HFFc6 (cell line): ENCODE data around the gene RANBP6. TPM values are rescaled to one million over a fixed set of nuclear protein-coding genes. Genes with fewer than 3 reads are reported as not detected.

ENCODE experiments used
- DNase-seq: peaks from one replicate; pipeline ENCODE4 v3.0.0-alpha.2; 2018
- H3K27ac Mint-ChIP-seq: 2 replicates; pipeline ENCODE4 v1.8.0; 2020; ENCODE audit warnings: mild to moderate bottlenecking, mixed read lengths
- H3K27me3 Mint-ChIP-seq: 2 replicates; pipeline ENCODE4 v1.8.0; 2021; ENCODE audit warnings: mild to moderate bottlenecking, moderate library complexity, mixed read lengths; ENCODE audit not compliant: insufficient read depth
- H3K36me3 Mint-ChIP-seq: 2 replicates; pipeline ENCODE4 v1.8.0; 2021; ENCODE audit warnings: low read depth, mixed read lengths
- H3K4me1 Mint-ChIP-seq: 2 replicates; pipeline ENCODE4 v1.8.0; 2020; ENCODE audit warnings: low read depth, mixed read lengths
- H3K4me3 Mint-ChIP-seq: 2 replicates; pipeline ENCODE4 v1.8.0; 2020; ENCODE audit warnings: mild to moderate bottlenecking, moderate library complexity, mixed read lengths
- H3K9me3 Mint-ChIP-seq: 2 replicates; pipeline ENCODE4 v1.8.0; 2020; ENCODE audit warnings: mild to moderate bottlenecking, mixed read lengths
- CTCF ChIP-seq: fragments of 200-600 bp; sonication (generic); IDR thresholded peaks from 2 replicates; pipeline ENCODE4 v1.5.0; 2021; ENCODE audit warnings: antibody characterized with exemption, mild to moderate bottlenecking
- total RNA-seq, 6 experiments: library from RNA; stranded (reverse); fragmentation: NEBNext Ultra II Directional; extraction: Animal tissue kit (Norgen Biotek cat#: 25700); gene quantifications; 2 replicates in 1 of 6; 3 replicates in 5 of 6; pipeline ENCODE4 v1.2.3, GENCODE V29; 2021

The RANBP6 gene
- total RNA-seq, 6 experiments from 2014 or later = 23.5 to 31.7 (median 24.5) TPM

DNA sequence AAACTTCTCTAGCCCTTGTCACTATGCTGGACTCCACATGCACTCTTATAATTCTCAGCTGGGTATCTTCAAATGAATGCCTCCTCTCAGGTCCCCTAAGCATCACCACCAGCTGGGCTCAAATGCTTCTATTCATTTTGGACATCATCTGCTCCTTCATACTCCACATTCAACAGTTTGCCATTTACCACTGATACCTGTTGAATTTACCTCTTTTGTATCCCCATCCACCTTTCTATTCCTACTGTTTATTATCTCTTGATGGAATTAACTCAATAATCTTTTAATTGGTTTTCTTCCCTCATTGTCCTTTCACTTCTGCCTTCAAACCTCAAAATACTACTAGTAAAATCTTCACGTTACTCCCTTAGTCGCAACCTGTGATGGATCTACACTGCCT, 14.5 kb downstream of the RANBP6 start:
- Mint-ChIP-seq H3K9me3 (no peaks in the 10 kb centered on the region), H3K4me1 (peaks cover 16% of the 10 kb centered on the region), H3K36me3 (no peaks in the 10 kb centered on the region), H3K27me3 (no peaks in the 10 kb centered on the region), H3K4me3 (no peak overlapping the region), H3K27ac (no peak overlapping the region)
- DNase-seq = no peak
- no peak for TF ChIP-seq CTCF

DNA sequence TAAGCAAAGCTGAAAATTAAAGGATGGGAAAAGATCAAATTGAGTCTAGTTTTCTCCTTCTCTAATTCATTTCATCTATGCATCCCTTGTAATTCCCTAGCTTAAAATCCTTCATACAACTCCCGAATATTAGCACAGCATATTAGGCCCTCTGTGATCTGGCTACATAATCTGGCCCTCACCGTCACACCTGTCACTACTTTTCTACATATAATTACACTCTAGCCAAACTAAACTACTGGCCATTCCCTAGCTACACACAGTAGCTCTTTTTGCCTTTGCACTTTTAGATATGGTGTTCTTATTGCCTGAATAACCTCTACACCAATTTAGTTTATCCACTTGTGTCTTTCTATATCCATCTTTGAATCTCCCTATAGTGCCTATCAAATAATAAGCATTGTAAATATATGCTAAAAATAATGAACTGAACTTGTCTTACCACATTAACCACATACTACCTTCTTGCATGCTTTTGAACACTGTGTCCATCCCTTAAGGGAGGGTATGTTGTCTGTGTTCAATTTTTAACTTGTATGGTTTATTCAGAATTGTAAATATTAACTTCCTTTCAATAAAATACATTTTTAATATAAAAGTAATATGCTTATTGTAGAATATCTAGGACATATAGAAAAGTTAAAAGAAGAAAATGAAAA, 15.9 kb downstream of the RANBP6 start:
- Mint-ChIP-seq H3K27me3 (no peaks in the 10 kb centered on the region; the same call in 1 of the 2 replicates), H3K36me3 (no peaks in the 10 kb centered on the region), H3K27ac (no peak overlapping the region; the same call in 1 of the 2 replicates), H3K4me1 (peaks cover 15% of the 10 kb centered on the region), H3K4me3 (no peak overlapping the region), H3K9me3 (no peaks in the 10 kb centered on the region)
- no peak for TF ChIP-seq CTCF
- DNase-seq = no peak

DNA sequence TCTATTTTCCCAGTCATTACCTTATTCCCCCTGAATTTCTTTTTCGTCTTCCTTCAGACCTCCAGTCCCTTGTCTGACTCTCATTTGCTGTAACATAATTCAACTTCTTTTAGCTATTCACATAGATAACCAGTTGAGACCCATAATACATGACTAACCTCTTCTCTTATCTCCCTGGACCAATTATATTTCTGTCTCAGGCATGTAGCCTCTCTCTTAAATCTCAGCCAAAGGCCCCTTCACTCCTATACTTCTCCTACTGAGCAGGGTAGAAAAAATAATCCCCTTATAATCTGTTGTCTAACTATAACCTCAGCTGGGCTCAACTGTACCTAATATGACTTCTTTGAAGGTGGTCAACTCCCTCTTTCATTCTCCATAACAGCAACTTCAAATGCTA, 20.9 kb downstream of the RANBP6 start:
- no peak for TF ChIP-seq CTCF
- H3K27ac Mint-ChIP-seq = no peak overlapping the region
- no peak overlapping the region for H3K4me3 Mint-ChIP-seq
- H3K4me1 Mint-ChIP-seq = peaks cover 6% of the 10 kb centered on the region; the same call in 1 of the 2 replicates
- no peak for DNase-seq
- no peaks in the 10 kb centered on the region for H3K36me3 Mint-ChIP-seq
- no peaks in the 10 kb centered on the region for H3K9me3 Mint-ChIP-seq
- no peaks in the 10 kb centered on the region; the same call in 1 of the 2 replicates for H3K27me3 Mint-ChIP-seq

DNA sequence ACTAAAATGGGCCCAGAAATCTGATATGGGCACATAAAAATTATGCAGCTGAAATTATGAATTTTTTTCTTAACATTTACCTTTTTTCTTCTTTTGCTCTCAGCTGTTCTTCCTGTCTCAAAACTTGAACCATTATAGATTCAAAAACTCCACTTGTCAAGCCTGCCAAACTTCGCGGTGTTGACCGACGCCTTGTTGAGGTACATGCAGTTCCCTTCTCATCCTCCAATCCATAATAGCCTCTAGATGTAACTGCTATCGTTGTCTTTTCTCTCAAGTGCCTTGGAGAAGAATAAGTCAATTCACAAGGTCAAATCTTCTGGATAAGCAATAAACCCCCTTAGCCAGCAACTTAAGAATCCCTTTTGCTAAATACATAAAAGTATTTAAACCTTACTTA, 27.2 kb downstream of the RANBP6 start:
- H3K4me3 Mint-ChIP-seq = no peak overlapping the region
- no peak for DNase-seq
- no peak overlapping the region for H3K27ac Mint-ChIP-seq
- no peaks in the 10 kb centered on the region for H3K9me3 Mint-ChIP-seq
- peaks cover 7% of the 10 kb centered on the region for H3K36me3 Mint-ChIP-seq
- H3K27me3 Mint-ChIP-seq = peaks cover 1% of the 10 kb centered on the region; the same call in 1 of the 2 replicates
- no peak for TF ChIP-seq CTCF
- H3K4me1 Mint-ChIP-seq = no peaks in the 10 kb centered on the region

GRCh38 chr9:5983042-5983441, 32.4 kb downstream of the RANBP6 start:
- Mint-ChIP-seq H3K36me3 (peaks cover 20% of the 10 kb centered on the region), H3K4me1 (peaks cover 9% of the 10 kb centered on the region; the same call in 1 of the 2 replicates), H3K9me3 (no peaks in the 10 kb centered on the region), H3K27ac (no peak overlapping the region), H3K4me3 (no peak overlapping the region), H3K27me3 (no peaks in the 10 kb centered on the region)
- no peak for DNase-seq
- no peak for TF ChIP-seq CTCF
